HEK293 (cell line): ENCODE data around the gene LY86.

ENCODE experiments used
- SP7 ChIP-seq: fragments of 450-650 bp; formaldehyde crosslinking; IDR thresholded peaks from 2 replicates; pipeline ENCODE4 v1.5.1; 2016; ENCODE audit warnings: missing biosample characterization, missing genetic modification characterization
- YY1 ChIP-seq: fragments of 450-650 bp; formaldehyde crosslinking; IDR thresholded peaks from 2 replicates; pipeline ENCODE4 v1.5.1; 2018; ENCODE audit warnings: missing biosample characterization, missing genetic modification characterization
- ZNF169 ChIP-seq: fragments of 450-650 bp; formaldehyde crosslinking; IDR thresholded peaks from 2 replicates; pipeline ENCODE4 v1.5.1; 2016; ENCODE audit warnings: missing biosample characterization, missing genetic modification characterization
- ZNF184 ChIP-seq: fragments of 450-650 bp; IDR thresholded peaks from 2 replicates; pipeline ENCODE4 v1.5.1; 2018; ENCODE audit warnings: missing biosample characterization, mild to moderate bottlenecking, missing genetic modification characterization
- ZNF561 ChIP-seq: fragments of 450-650 bp; IDR thresholded peaks from 2 replicates; pipeline ENCODE4 v1.5.1; 2018; ENCODE audit warnings: missing biosample characterization, missing genetic modification characterization, borderline replicate concordance
- ZNF76 ChIP-seq: fragments of 450-650 bp; formaldehyde crosslinking; IDR thresholded peaks from 2 replicates; pipeline ENCODE4; 2016; ENCODE audit warnings: low read depth, missing biosample characterization, missing genetic modification characterization, borderline replicate concordance
- TF ChIP-seq, protein P1 (sequence below): fragments of 450-650 bp; formaldehyde crosslinking; IDR thresholded peaks from 2 replicates; pipeline ENCODE4 v1.5.1; 2016; ENCODE audit warnings: missing biosample characterization, missing genetic modification characterization
- TF ChIP-seq, protein P2 (sequence below): fragments of 450-650 bp; formaldehyde crosslinking; IDR thresholded peaks from 2 replicates; pipeline ENCODE4 v1.5.1; 2016; ENCODE audit warnings: missing biosample characterization, missing genetic modification characterization
- TF ChIP-seq, protein P3 (sequence below): fragments of 450-650 bp; formaldehyde crosslinking; conservative IDR thresholded peaks from 2 replicates; pipeline ENCODE4 v1.5.1; 2016; ENCODE audit warnings: low read depth, missing biosample characterization, missing genetic modification characterization
- TF ChIP-seq, protein P4 (sequence below): fragments of 450-650 bp; formaldehyde crosslinking; IDR thresholded peaks from 2 replicates; pipeline ENCODE4 v1.5.1; 2016; ENCODE audit warnings: missing biosample characterization, missing genetic modification characterization
- TF ChIP-seq, protein P5 (sequence below): fragments of 450-650 bp; formaldehyde crosslinking; IDR thresholded peaks from 2 replicates; pipeline ENCODE4 v1.5.1; 2016; ENCODE audit warnings: missing biosample characterization, missing genetic modification characterization

DNA sequence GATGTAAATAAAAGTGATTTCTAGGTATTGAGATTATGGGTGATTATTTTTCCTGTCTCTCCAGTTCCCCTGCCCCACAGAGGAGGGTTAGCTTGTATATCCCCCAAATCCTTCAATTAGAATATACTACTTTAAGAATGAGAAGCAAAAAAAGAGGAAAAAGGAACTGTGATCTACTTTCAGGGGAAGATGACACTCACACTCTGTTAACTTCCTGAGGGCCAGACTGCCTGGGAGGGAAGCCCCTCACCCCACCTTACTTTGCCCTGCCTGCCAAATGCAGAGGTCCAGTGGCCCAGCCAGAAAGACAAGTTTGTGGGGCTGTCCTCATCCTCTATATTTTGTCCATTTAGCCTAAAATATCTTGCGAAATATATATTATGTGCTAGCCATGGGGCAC, 9.2 kb upstream of the LY86 start:
- TF ChIP-seq ZNF76 (tag by site-specific recombination) (no peak), ZNF561 (no peak), SP7 (tag by site-specific recombination) (no peak), ZNF169 (tag by site-specific recombination) (no peak), ZNF184 (tag by site-specific recombination) (no peak), YY1 (tag by site-specific recombination) (no peak)
- TF ChIP-seq, protein P1, sequence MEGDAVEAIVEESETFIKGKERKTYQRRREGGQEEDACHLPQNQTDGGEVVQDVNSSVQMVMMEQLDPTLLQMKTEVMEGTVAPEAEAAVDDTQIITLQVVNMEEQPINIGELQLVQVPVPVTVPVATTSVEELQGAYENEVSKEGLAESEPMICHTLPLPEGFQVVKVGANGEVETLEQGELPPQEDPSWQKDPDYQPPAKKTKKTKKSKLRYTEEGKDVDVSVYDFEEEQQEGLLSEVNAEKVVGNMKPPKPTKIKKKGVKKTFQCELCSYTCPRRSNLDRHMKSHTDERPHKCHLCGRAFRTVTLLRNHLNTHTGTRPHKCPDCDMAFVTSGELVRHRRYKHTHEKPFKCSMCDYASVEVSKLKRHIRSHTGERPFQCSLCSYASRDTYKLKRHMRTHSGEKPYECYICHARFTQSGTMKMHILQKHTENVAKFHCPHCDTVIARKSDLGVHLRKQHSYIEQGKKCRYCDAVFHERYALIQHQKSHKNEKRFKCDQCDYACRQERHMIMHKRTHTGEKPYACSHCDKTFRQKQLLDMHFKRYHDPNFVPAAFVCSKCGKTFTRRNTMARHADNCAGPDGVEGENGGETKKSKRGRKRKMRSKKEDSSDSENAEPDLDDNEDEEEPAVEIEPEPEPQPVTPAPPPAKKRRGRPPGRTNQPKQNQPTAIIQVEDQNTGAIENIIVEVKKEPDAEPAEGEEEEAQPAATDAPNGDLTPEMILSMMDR (tag by site-specific recombination): no peak
- TF ChIP-seq, protein P2, sequence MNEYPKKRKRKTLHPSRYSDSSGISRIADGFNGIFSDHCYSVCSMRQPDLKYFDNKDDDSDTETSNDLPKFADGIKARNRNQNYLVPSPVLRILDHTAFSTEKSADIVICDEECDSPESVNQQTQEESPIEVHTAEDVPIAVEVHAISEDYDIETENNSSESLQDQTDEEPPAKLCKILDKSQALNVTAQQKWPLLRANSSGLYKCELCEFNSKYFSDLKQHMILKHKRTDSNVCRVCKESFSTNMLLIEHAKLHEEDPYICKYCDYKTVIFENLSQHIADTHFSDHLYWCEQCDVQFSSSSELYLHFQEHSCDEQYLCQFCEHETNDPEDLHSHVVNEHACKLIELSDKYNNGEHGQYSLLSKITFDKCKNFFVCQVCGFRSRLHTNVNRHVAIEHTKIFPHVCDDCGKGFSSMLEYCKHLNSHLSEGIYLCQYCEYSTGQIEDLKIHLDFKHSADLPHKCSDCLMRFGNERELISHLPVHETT: no peak
- TF ChIP-seq, protein P3, sequence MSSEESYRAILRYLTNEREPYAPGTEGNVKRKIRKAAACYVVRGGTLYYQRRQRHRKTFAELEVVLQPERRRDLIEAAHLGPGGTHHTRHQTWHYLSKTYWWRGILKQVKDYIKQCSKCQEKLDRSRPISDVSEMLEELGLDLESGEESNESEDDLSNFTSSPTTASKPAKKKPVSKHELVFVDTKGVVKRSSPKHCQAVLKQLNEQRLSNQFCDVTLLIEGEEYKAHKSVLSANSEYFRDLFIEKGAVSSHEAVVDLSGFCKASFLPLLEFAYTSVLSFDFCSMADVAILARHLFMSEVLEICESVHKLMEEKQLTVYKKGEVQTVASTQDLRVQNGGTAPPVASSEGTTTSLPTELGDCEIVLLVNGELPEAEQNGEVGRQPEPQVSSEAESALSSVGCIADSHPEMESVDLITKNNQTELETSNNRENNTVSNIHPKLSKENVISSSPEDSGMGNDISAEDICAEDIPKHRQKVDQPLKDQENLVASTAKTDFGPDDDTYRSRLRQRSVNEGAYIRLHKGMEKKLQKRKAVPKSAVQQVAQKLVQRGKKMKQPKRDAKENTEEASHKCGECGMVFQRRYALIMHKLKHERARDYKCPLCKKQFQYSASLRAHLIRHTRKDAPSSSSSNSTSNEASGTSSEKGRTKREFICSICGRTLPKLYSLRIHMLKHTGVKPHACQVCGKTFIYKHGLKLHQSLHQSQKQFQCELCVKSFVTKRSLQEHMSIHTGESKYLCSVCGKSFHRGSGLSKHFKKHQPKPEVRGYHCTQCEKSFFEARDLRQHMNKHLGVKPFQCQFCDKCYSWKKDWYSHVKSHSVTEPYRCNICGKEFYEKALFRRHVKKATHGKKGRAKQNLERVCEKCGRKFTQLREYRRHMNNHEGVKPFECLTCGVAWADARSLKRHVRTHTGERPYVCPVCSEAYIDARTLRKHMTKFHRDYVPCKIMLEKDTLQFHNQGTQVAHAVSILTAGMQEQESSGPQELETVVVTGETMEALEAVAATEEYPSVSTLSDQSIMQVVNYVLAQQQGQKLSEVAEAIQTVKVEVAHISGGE (tag by site-specific recombination): no peak
- TF ChIP-seq, protein P4, sequence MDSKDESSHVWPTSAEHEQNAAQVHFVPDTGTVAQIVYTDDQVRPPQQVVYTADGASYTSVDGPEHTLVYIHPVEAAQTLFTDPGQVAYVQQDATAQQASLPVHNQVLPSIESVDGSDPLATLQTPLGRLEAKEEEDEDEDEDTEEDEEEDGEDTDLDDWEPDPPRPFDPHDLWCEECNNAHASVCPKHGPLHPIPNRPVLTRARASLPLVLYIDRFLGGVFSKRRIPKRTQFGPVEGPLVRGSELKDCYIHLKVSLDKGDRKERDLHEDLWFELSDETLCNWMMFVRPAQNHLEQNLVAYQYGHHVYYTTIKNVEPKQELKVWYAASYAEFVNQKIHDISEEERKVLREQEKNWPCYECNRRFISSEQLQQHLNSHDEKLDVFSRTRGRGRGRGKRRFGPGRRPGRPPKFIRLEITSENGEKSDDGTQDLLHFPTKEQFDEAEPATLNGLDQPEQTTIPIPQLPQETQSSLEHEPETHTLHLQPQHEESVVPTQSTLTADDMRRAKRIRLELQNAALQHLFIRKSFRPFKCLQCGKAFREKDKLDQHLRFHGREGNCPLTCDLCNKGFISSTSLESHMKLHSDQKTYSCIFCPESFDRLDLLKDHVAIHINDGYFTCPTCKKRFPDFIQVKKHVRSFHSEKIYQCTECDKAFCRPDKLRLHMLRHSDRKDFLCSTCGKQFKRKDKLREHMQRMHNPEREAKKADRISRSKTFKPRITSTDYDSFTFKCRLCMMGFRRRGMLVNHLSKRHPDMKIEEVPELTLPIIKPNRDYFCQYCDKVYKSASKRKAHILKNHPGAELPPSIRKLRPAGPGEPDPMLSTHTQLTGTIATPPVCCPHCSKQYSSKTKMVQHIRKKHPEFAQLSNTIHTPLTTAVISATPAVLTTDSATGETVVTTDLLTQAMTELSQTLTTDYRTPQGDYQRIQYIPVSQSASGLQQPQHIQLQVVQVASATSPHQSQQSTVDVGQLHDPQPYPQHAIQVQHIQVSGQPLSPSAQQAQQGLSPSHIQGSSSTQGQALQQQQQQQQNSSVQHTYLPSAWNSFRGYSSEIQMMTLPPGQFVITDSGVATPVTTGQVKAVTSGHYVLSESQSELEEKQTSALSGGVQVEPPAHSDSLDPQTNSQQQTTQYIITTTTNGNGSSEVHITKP: no peak
- TF ChIP-seq, protein P5, sequence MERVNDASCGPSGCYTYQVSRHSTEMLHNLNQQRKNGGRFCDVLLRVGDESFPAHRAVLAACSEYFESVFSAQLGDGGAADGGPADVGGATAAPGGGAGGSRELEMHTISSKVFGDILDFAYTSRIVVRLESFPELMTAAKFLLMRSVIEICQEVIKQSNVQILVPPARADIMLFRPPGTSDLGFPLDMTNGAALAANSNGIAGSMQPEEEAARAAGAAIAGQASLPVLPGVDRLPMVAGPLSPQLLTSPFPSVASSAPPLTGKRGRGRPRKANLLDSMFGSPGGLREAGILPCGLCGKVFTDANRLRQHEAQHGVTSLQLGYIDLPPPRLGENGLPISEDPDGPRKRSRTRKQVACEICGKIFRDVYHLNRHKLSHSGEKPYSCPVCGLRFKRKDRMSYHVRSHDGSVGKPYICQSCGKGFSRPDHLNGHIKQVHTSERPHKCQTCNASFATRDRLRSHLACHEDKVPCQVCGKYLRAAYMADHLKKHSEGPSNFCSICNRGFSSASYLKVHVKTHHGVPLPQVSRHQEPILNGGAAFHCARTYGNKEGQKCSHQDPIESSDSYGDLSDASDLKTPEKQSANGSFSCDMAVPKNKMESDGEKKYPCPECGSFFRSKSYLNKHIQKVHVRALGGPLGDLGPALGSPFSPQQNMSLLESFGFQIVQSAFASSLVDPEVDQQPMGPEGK (tag by site-specific recombination): no peak
